GM19463 (cell line): ENCODE results near the gene UPF2.
"Not testable (repeated sequence)": the region's sequence is repeated elsewhere in the genome, so short reads cannot be mapped to it uniquely, and the experiment has no call there.

ENCODE experiments used
- ATAC-seq: cut with Tn5 transposase; IDR thresholded peaks from one replicate; pipeline ENCODE4 v1.9.1; 2021; ENCODE audit warnings: mild to moderate bottlenecking, moderate library complexity; ENCODE audit not compliant: unreplicated experiment

The UPF2 gene, protein sequence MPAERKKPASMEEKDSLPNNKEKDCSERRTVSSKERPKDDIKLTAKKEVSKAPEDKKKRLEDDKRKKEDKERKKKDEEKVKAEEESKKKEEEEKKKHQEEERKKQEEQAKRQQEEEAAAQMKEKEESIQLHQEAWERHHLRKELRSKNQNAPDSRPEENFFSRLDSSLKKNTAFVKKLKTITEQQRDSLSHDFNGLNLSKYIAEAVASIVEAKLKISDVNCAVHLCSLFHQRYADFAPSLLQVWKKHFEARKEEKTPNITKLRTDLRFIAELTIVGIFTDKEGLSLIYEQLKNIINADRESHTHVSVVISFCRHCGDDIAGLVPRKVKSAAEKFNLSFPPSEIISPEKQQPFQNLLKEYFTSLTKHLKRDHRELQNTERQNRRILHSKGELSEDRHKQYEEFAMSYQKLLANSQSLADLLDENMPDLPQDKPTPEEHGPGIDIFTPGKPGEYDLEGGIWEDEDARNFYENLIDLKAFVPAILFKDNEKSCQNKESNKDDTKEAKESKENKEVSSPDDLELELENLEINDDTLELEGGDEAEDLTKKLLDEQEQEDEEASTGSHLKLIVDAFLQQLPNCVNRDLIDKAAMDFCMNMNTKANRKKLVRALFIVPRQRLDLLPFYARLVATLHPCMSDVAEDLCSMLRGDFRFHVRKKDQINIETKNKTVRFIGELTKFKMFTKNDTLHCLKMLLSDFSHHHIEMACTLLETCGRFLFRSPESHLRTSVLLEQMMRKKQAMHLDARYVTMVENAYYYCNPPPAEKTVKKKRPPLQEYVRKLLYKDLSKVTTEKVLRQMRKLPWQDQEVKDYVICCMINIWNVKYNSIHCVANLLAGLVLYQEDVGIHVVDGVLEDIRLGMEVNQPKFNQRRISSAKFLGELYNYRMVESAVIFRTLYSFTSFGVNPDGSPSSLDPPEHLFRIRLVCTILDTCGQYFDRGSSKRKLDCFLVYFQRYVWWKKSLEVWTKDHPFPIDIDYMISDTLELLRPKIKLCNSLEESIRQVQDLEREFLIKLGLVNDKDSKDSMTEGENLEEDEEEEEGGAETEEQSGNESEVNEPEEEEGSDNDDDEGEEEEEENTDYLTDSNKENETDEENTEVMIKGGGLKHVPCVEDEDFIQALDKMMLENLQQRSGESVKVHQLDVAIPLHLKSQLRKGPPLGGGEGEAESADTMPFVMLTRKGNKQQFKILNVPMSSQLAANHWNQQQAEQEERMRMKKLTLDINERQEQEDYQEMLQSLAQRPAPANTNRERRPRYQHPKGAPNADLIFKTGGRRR

DNA sequence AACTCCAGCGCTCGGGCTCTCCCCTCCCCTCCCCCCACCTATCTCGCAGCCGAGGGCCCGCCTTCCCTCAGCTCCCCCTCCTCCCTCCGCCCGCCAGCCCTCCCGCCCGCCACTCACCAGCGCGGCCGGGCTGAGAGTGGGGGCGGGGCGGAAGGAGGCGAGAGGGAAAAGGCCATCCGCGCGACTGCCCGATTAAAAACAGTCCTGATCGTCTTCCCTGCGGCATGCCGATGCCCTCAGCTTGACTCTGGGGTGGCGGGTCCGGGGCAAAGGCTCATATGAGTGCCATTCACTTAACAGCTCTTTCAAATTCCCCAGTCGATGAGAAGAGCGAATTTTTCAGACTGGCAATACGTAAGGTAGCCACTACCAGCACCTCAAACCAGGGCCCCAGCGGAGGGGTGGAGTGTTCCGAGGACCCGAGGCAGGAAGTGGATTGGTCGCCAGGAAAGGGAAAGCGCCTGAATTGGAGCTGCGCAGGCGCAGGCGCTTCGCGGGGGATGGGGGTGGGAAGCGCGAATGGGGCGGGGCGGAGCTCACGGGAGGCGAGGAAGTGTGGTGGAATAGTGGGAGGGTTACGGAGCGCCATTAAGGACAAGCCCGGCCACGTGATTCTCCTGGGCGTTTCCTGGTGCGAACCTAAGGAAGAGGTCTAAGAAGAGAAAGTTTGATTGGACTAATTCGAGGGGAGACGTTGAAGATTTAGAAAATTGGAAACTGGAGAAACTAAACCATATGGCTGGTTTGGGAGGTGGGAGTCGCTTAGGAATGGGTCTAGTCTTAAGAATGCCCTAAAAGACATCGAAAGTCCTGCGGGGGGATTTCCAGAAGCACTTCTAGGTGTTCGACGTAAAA, at the start of gene UPF2:
TSS of gene UPF2 (minus strand) at position 13 of the 855 bp plus-strand sequence. CDS start 7,386 bp downstream, outside the sequence.
- peak; percentile 54 for ATAC-seq

DNA sequence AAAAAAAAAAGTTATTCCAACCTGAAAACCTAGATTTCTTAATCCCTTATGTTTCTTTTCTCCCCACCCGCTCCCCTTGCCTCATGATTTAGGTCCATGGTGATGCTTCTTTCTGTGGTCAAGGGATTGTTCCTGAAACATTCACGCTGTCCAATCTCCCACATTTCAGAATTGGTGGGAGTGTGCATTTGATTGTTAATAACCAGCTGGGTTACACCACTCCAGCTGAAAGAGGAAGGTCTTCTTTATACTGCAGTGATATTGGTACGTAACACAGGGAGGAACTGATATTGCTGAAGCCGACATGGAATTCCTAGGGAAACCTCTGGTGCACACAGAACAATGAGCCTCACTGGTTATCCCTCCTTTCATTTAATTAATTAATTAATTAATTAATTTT, 48.8 kb upstream of the UPF2 start:
- no peak for ATAC-seq

DNA sequence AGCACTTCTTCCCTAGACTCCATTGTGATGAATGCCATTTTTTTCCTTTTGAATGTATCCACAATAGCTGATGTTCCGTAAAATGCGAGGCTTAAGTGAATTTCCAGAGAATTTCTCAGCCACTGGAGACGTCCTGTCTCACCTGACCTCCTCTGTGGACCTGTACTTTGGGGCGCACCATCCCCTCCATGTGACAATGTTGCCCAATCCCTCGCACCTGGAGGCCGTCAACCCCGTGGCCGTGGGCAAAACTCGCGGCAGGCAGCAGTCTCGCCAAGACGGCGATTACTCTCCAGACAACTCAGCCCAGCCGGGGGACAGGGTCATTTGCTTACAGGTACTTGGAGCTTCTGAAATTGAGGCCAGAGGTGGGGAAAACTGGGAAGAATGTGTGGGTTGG, 46.3 kb upstream of the UPF2 start:
- ATAC-seq, result no peak

GRCh38 chr10:12081879-12082557, 39.4 kb upstream of the UPF2 start:
- no peak for ATAC-seq

DNA sequence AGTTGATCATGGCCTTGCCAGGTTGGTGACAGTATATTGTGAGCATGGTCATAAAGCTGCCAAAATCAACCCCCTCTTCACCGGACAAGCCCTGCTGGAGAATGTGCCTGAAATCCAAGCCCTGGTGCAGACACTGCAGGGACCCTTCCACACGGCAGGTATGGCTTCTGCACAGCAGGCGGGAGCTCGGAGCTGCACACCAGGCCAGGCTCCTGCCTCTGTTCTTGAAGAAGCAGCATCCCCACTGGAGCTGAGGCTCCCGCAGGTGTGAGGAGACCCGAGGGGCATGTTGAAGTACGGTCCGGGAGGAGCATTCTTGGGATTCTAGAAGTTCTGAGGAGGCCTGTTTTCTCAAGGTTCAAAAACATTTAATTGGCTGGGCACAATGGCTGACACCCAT, 38.9 kb upstream of the UPF2 start:
- ATAC-seq, result no peak

- ATAC-seq, result peak; percentile 41
These were observed 35.1 kb upstream of the UPF2 start for GRCh38 chr10:12077580-12078180.

- no peak for ATAC-seq
These were observed 30.9 kb upstream of the UPF2 start for GRCh38 chr10:12073526-12073925.

- not testable (repeated sequence) for ATAC-seq
These were observed 28.8 kb upstream of the UPF2 start for GRCh38 chr10:12071441-12071840.

DNA sequence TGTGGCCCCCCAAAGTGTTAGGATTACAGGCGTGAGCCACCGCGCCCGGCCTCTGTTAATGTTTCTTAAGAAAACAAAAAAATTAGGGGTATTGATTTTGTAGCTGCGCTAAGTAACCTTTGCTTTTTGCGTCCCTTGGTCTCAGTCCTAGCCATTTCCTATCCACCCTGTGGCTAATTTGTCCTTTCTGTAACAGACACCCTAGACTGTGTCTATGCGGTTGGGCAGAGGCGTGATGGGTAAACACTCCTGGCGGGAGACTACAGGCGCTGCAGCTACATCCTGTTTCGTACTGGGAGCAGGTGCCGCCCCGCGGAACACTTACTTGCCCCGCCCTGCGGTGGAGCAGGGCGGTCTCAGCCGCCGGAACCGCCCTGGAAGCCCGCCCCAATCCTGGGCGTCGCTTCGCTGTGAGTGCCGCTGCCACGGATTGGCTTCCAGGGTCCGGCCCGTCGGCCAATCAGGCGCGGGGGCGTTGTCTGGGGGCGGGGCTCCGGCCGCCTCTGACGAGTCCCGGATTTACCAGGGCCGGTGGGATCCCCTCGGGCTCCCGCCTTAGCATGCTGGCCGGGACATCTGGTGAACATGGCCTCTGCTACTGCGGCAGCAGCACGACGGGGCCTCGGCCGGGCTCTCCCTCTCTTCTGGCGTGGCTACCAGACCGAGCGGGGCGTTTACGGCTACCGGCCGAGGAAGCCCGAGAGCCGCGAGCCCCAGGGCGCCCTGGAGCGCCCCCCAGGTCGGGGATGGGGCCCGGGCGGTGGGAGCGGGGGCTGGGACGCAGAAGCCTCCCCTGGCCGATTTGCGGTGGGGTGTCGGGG, 26.1 kb upstream of the UPF2 start, which contains the start of gene DHTKD1:
TSS of gene DHTKD1 (plus strand) at position 506 of the 821 bp plus-strand sequence. CDS start at position 586, 80 bp downstream.
- peak; percentile 96 for ATAC-seq

- ATAC-seq, result no peak
These were observed 24.7 kb upstream of the UPF2 start for GRCh38 chr10:12067336-12067735.

DNA sequence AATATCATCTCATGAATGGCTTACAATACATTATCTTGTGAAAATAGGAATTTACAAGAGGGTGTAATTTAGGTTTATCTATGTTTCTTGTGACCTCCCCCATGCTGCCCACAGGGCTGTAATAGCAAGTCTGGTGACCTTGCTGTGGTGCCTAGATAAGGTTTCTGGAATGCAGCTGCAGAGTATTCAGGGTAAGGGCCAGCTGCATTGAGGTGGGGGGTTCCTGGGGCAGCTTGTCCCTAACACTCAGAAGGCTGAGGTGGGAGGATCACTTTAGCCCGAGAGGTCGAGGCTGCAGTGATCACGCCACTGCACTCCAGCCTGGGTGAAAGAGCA, 20.8 kb upstream of the UPF2 start:
- ATAC-seq, result no peak

DNA sequence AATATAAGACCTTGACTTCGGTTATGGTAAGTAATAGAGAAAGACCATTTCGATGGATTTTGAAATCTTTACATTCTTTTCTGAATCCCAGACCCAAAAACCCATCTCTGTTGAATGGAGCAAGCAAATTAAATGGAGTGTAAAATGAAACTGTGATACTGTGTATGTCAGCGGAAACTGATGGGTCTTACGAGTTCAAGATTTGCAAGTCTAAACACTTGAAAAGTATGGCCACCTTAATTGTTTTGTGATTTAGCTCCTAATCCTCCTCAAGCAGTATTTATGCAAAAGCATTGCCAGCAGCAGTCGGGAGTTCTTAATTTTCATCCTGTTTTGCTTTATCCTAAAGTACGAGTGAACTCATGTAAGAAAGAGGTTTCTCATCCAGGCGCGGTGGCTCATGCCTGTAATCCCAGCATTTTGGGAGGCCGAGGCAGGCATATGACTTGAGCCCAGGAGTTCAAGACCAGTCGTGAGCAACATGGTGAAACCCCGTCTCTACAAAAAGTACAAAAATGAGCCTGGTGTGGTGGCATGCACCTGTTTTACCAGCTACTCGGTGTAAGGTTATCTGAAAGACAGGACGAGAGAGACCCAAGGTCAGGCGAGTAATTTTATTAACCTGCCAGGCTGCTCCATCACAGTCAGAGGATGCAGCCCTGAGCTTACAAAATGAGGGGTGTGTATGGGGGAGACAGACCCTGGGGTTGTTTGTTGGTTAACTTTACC, 20.3 kb upstream of the UPF2 start:
- no peak for ATAC-seq

DNA sequence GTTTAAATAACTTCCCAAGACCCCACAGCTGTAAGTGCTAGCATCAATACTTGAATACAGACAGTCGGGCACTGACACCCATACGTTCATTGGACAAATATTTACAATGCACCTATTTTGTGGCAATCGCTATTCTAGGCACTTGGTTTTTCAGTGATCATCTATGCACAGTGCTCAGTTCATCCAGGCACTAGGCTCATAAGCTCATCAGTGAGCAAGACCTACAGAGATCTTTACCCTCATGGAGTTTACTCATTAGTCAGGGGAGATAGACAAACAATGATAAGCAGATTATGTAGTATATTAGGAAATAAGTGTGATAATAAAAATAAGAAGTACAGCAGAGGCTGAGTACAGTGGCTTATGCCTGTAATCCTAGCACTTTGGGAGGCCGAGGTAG, 18.5 kb upstream of the UPF2 start:
- ATAC-seq, result no peak

DNA sequence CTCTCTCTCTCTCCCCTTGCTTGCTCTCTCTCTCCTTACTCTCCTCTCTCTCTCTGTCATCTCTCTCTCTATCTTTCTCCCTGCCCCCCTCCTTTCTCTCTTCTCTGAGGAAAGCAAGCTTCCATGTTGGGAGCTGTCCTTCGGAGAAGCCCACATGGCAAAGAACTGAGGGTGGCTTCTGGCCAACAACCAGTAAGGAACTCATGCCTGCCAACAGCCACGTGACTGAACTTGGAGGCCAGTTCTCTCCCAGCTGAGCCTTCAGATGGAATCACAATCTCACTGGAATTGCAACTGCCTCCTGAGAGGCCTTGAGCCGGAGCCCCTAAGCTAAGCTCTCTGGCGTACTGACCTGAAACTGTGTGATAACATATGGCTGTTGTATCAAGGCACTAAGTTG, 14.1 kb upstream of the UPF2 start:
- no peak for ATAC-seq

DNA sequence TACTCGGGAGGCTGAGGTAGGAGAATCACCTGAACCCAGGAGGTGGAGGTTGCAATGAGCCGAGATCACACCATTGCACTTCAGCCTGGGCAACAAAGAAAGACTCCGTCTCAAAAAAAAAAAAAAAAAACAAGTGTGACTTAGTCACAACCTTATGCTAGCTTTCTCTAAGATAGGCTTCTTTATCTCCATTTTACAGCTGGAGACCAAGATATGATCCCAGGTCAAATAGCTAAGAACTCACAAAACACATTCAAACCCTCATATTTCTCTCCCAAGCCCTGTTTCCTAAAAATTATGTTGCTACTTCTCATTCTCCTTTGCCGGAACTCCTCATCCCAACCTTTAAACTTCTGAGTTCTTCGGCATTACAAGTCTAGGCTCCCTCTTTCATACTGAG, 13.1 kb upstream of the UPF2 start:
- no peak for ATAC-seq

GRCh38 chr10:12051241-12051640, 8.6 kb upstream of the UPF2 start:
- ATAC-seq, result no peak

- no peak for ATAC-seq
These were observed 7.9 kb upstream of the UPF2 start for GRCh38 chr10:12050528-12050927.

DNA sequence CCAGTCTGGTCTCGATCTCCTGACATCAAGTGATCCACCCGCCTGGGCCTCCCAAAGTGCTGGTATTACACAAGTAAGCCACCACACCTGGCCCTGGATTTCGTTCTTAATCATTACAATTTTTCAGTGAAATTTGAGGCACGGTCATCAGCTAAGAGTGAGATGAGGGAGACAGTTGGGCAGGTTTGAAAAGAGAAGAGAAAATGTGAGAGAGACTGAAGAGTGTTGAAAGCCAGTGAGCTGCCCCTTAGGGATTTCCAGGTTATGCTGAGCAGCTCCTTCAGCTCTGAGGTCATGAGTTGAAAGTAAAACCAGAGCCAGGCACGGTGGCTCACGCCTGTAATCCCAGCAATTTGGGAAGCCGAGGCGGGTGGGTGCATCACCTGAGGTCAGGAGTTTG, 5.9 kb upstream of the UPF2 start:
- no peak for ATAC-seq
